ENCODE measurements around the gene CASP10. TPM values are rescaled to one million over a fixed set of nuclear protein-coding genes. Genes with fewer than 3 reads are reported as not detected.
"Not testable (repeated sequence)": the region's sequence is repeated elsewhere in the genome, so short reads cannot be mapped to it uniquely, and the experiment has no call there.

CASP10 gene
- 10 to 100 TPM; 10.3 to 12.3 TPM for total RNA-seq

- H3K36me3 ChIP-seq = no peaks in the 10 kb centered on the region
- peaks cover 0 to 8% of the 10 kb centered on the region in 2 donors for H3K4me1 ChIP-seq (ENCODE audit: control insufficient read depth in 1 of 2, low read depth in 2 of 2)
- DNase-seq (ENCODE audit: low spot score) = no peak
- ATAC-seq (ENCODE audit: insufficient number of reproducible peaks, low FRiP score, low read depth) = peak; percentile 33
- no peaks in the 10 kb centered on the region for H3K27me3 ChIP-seq (replicated peaks; ENCODE audit: insufficient read depth)
- peak within 1 kb of the TSS; percentile 69 for H3K4me3 ChIP-seq
- peak within 1 kb of the TSS in 1 of 2 donors; percentile 31 for H3K27ac ChIP-seq
- H3K9me3 ChIP-seq = no peaks in the 10 kb centered on the region
- TF ChIP-seq CTCF (IDR thresholded peaks at IDR 0.05) = no peak
Observed at GRCh38 chr2:201182650-201183364, at the start of gene CASP10. CASP10 (plus strand) TSS chr2:201183141; CDS start chr2:201185778, 2,637 bp downstream.

- peaks cover 19 to 30% of the 10 kb centered on the region in 2 donors for H3K4me1 ChIP-seq (ENCODE audit: control insufficient read depth in 1 of 2, low read depth in 2 of 2)
- no peaks in the 10 kb centered on the region for H3K9me3 ChIP-seq
- H3K4me3 ChIP-seq = no peak overlapping the region
- DNase-seq (ENCODE audit: low spot score) (no peak), ATAC-seq (ENCODE audit: insufficient number of reproducible peaks, low FRiP score, low read depth) (no peak)
- H3K27me3 ChIP-seq (replicated peaks; ENCODE audit: insufficient read depth) = no peaks in the 10 kb centered on the region
- no peak overlapping the region for H3K27ac ChIP-seq
- peaks cover 49% of the 10 kb centered on the region for H3K36me3 ChIP-seq
- TF ChIP-seq CTCF (IDR thresholded peaks at IDR 0.05) = no peak
Observed at GRCh38 chr2:201135386-201135785, 47.6 kb upstream of the CASP10 start.

GRCh38 chr2:201136889-201137321 is 46.0 kb upstream of the CASP10 start:
- DNase-seq (ENCODE audit: low spot score) (no peak), ATAC-seq (ENCODE audit: insufficient number of reproducible peaks, low FRiP score, low read depth) (no peak)
- Histone ChIP-seq H3K36me3 (peaks cover 49% of the 10 kb centered on the region), H3K27ac (no peak overlapping the region), H3K4me1 (ENCODE audit: control insufficient read depth in 1 of 2, low read depth in 2 of 2) (peaks cover 6 to 17% of the 10 kb centered on the region in 2 donors), H3K4me3 (no peak overlapping the region), H3K9me3 (no peaks in the 10 kb centered on the region), H3K27me3 (replicated peaks; ENCODE audit: insufficient read depth) (no peaks in the 10 kb centered on the region)
- no peak for TF ChIP-seq CTCF (IDR thresholded peaks at IDR 0.05)

- DNase-seq (ENCODE audit: low spot score) (no peak), ATAC-seq (ENCODE audit: insufficient number of reproducible peaks, low FRiP score, low read depth) (no peak)
- Histone ChIP-seq H3K27ac (no peak overlapping the region), H3K9me3 (no peaks in the 10 kb centered on the region), H3K36me3 (peaks cover 52% of the 10 kb centered on the region), H3K4me1 (ENCODE audit: control insufficient read depth in 1 of 2, low read depth in 2 of 2) (peaks cover 6 to 14% of the 10 kb centered on the region in 2 donors), H3K4me3 (no peak overlapping the region), H3K27me3 (replicated peaks; ENCODE audit: insufficient read depth) (no peaks in the 10 kb centered on the region)
- no peak for TF ChIP-seq CTCF (IDR thresholded peaks at IDR 0.05)
Observed at GRCh38 chr2:201137505-201138400, 45.2 kb upstream of the CASP10 start.

- no peak for TF ChIP-seq CTCF (IDR thresholded peaks at IDR 0.05)
Observed at GRCh38 chr2:201138401-201138970, 44.5 kb upstream of the CASP10 start.

GRCh38 chr2:201138986-201139781 is 43.8 kb upstream of the CASP10 start:
- not testable (repeated sequence) for H3K4me1 ChIP-seq (ENCODE audit: control insufficient read depth in 1 of 2, low read depth in 2 of 2); H3K27me3 ChIP-seq (replicated peaks; ENCODE audit: insufficient read depth); H3K27ac ChIP-seq; ATAC-seq (ENCODE audit: insufficient number of reproducible peaks, low FRiP score, low read depth); H3K9me3 ChIP-seq; H3K4me3 ChIP-seq; DNase-seq (ENCODE audit: low spot score)
- H3K36me3 ChIP-seq = peaks cover 51% of the 10 kb centered on the region

More at GRCh38 chr2:201138401-201138970, 44.5 kb upstream of the CASP10 start:
- DNase-seq (ENCODE audit: low spot score) (no peak), ATAC-seq (ENCODE audit: insufficient number of reproducible peaks, low FRiP score, low read depth) (no peak)
- Histone ChIP-seq H3K27me3 (replicated peaks; ENCODE audit: insufficient read depth) (no peaks in the 10 kb centered on the region), H3K4me3 (no peak overlapping the region), H3K9me3 (no peaks in the 10 kb centered on the region), H3K27ac (no peak overlapping the region), H3K36me3 (peaks cover 57% of the 10 kb centered on the region), H3K4me1 (ENCODE audit: control insufficient read depth in 1 of 2, low read depth in 2 of 2) (peaks cover 6 to 8% of the 10 kb centered on the region in 2 donors)
